Uterus (tissue), 2 donors: ENCODE data around the gene ZFPM1.

Source experiments
- CTCF ChIP-seq, 4 experiments: fragments of 200-600 bp in 2 of 4; fragments of 450-650 bp in 2 of 4; sonication (generic) in 2 of 4; IDR thresholded peaks; one replicate each; pipeline ENCODE4 v1.5.1; 2016 to 2019; ENCODE audit warnings: antibody characterized with exemption in 4 of 4, mild to moderate bottlenecking in 2 of 4, moderate library complexity in 1 of 4
- POLR2A ChIP-seq, 2 donors: fragments of 450-650 bp; IDR thresholded peaks; one replicate each; pipeline ENCODE4 v1.6.1; 2016; ENCODE audit warnings: antibody characterized with exemption in 2 of 2, mild to moderate bottlenecking in 1 of 2, moderate library complexity in 1 of 2

DNA sequence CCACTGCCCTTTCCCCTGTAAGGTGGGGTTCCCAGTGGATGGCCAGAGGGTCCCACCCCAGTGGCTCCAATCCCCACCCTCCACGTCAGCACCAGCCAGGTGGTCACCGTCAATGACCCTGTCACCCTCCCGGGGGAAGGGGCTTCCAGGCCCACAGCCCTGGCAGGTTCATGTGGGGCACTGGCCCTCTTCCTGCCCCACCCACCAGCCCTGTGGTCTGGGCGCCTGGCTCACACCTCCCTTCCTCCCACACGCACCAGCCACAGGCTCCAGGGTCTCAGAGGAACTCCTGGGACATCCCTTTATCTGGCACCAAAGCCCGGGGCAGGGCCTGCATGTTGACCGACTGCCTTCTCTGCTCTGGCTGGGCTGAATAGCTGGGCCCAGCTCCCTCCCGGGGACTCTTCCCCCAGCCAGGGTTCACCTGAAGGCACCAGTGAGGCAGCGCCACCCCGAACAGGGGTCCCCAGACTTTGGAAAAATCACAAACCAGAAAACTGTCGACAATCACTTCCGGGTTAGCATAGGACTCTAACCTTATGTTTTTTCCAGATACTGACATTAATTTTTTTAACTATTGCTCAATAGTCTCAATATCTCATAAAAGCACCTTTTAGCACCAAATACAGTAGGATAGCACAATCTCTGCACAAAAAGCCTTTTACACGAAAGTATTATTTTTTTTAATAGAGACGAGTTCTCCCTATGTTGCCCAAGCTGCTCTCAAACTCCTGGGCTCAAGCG lies 95.2 kb downstream of the ZFPM1 start:
- no peak for TF ChIP-seq CTCF (IDR thresholded peaks at IDR 0.05)
- no peak for TF ChIP-seq POLR2A (IDR thresholded peaks at IDR 0.05)
